ENCODE results near the gene CELSR1. TPM values are rescaled to one million over a fixed set of nuclear protein-coding genes. Genes with fewer than 3 reads are reported as not detected.

The CELSR1 gene
- total RNA-seq, 1 experiment from 2014 or later, result 19.6 TPM

DNA sequence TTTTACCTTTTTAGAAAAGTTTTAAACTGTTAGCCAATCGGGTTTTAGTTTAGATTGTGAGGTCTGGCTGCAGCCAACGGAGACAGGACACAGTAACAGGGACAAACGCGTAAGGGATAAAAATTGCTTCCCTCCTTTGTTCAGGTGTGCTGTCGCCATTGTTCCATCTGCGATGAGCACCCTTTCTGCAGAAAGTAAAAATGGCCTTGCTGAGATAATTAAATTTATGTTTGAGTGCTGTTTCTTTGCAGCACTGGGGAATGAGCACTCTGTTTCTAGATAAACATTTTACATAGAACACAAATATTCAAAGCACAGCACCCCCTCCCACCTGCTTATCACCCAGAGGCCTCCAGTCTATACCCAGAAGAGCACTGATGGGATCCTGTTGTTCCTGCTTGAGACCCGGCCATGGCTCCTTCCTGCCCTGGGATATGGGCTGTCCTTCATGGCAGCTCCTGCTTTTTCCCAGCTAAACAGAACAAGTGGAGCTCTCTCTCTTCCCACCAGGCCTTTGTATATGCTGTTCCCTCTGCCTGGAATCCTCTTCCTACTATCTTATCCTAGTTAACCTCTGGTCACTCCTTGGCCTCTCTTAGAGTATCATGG is 34.3 kb upstream of the CELSR1 start:
- Histone ChIP-seq H2AFZ (ENCODE audit: low read depth, low read length, poor library complexity, severe bottlenecking) (no peak overlapping the region), H3K27me3 (ENCODE audit: insufficient read depth, low read length) (no peaks in the 10 kb centered on the region), H3K79me2 (ENCODE audit: insufficient read depth, low read length) (no peaks in the 10 kb centered on the region), H3K9me3 (ENCODE audit: control insufficient read depth in 1 of 2, insufficient read depth in 1 of 2, low read depth in 1 of 2, low read length in 2 of 2) (no peaks in the 10 kb centered on the region; a peak in 1 of 4 replicates), H3K27ac (ENCODE audit: low read depth, low read length) (no peak overlapping the region), H3K36me3 (ENCODE audit: control insufficient read depth in 1 of 2, insufficient read depth in 2 of 2, low read length in 2 of 2) (no peaks in the 10 kb centered on the region), H3K4me3 (replicated peaks in 1 of 2; ENCODE audit: low read depth in 1 of 2, low read length in 2 of 2) (no peak overlapping the region), H3K4me2 (ENCODE audit: low read length) (no peak overlapping the region), H3K4me1 (ENCODE audit: control insufficient read depth in 1 of 2, insufficient read depth in 2 of 2, low read length in 2 of 2) (peaks cover 23 to 24% of the 10 kb centered on the region in 2 experiments), H3K9me2 (ENCODE audit: insufficient read depth) (no peaks in the 10 kb centered on the region), H4K20me1 (ENCODE audit: insufficient read depth) (no peaks in the 10 kb centered on the region), H3K9ac (ENCODE audit: low read length) (no peak overlapping the region)
- no TSS peak for BruUV-seq (replicated peaks)
- ChIA-PET RAD21 (ENCODE audit: low non-redundant PET in 1 of 2, low total read pairs in 2 of 2, uncharacterized antibody in 2 of 2, unreplicated experiment in 2 of 2) (no interaction called here), POLR2A (no interaction called here), CTCF (no interaction called here)
- no peak for TF ChIP-seq EZH2 (IDR thresholded peaks at IDR 0.05)
- peak; percentile 72; the same call in 1 of the 2 replicates for TF ChIP-seq CBX3 (IDR thresholded peaks at IDR 0.05; ENCODE audit: low read depth)
- no peak for TF ChIP-seq JUND (IDR thresholded peaks at IDR 0.05)
- TF ChIP-seq FOSL1 (IDR thresholded peaks at IDR 0.05; ENCODE audit: low read depth), result no peak
- TF ChIP-seq, protein P1, sequence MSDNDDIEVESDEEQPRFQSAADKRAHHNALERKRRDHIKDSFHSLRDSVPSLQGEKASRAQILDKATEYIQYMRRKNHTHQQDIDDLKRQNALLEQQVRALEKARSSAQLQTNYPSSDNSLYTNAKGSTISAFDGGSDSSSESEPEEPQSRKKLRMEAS (IDR thresholded peaks at IDR 0.05), result no peak
- no peak for TF ChIP-seq EZH2phosphoT487 (IDR thresholded peaks at IDR 0.05; ENCODE audit: borderline replicate concordance)
- no peak for TF ChIP-seq SP1 (IDR thresholded peaks at IDR 0.05; ENCODE audit: low read depth)
- DNase-seq (ENCODE audit: low read depth, low spot score) (no peak), ATAC-seq (no peak)
- intact Hi-C loops (cut with micrococcal nuclease), result no loop called here

GRCh38 chr22:46569848-46570695 is 32.7 kb upstream of the CELSR1 start:
- DNase-seq (ENCODE audit: low read depth, low spot score), result no peak
- no TSS peak for BruUV-seq (replicated peaks)
- TF ChIP-seq EZH2 (IDR thresholded peaks at IDR 0.05), result no peak
- no peak for TF ChIP-seq POLR2A (IDR thresholded peaks at IDR 0.05; ENCODE audit: borderline replicate concordance, extremely low read depth, insufficient read depth, insufficient read length)
- TF ChIP-seq ELF1 (IDR thresholded peaks at IDR 0.05; ENCODE audit: borderline replicate concordance, low read depth), result no peak
- TF ChIP-seq CEBPB (IDR thresholded peaks at IDR 0.05; ENCODE audit: low read depth), result no peak
- TF ChIP-seq POLR2AphosphoS5 (IDR thresholded peaks at IDR 0.05; ENCODE audit: low read depth, low read length), result no peak
- TF ChIP-seq SRF (IDR thresholded peaks at IDR 0.05; ENCODE audit: low read depth), result no peak
- TF ChIP-seq YY1 (IDR thresholded peaks at IDR 0.05; ENCODE audit: extremely low read depth, insufficient replicate concordance, low read depth, low read length), result no peak
- TF ChIP-seq, protein P1 (IDR thresholded peaks at IDR 0.05), result no peak
- Histone ChIP-seq H4K20me1 (ENCODE audit: insufficient read depth) (no peaks in the 10 kb centered on the region), H3K4me2 (ENCODE audit: low read length) (no peak overlapping the region), H3K9me2 (ENCODE audit: insufficient read depth) (no peaks in the 10 kb centered on the region), H3K9me3 (ENCODE audit: control insufficient read depth in 1 of 2, insufficient read depth in 1 of 2, low read depth in 1 of 2, low read length in 2 of 2) (no peaks in the 10 kb centered on the region; a peak in 1 of 4 replicates), H3K4me1 (ENCODE audit: control insufficient read depth in 1 of 2, insufficient read depth in 2 of 2, low read length in 2 of 2) (peaks cover 9% of the 10 kb centered on the region in 2 experiments), H2AFZ (ENCODE audit: low read depth, low read length, poor library complexity, severe bottlenecking) (no peak overlapping the region), H3K9ac (ENCODE audit: low read length) (no peak overlapping the region), H3K27me3 (ENCODE audit: insufficient read depth, low read length) (no peaks in the 10 kb centered on the region), H3K27ac (ENCODE audit: low read depth, low read length) (no peak overlapping the region), H3K36me3 (ENCODE audit: control insufficient read depth in 1 of 2, insufficient read depth in 2 of 2, low read length in 2 of 2) (no peaks in the 10 kb centered on the region), H3K79me2 (ENCODE audit: insufficient read depth, low read length) (no peaks in the 10 kb centered on the region), H3K4me3 (replicated peaks in 1 of 2; ENCODE audit: low read depth in 1 of 2, low read length in 2 of 2) (no peak overlapping the region)
- RAD21 ChIA-PET (ENCODE audit: low non-redundant PET in 1 of 2, low total read pairs in 2 of 2, uncharacterized antibody in 2 of 2, unreplicated experiment in 2 of 2), result no interaction called here
- intact Hi-C loops (cut with micrococcal nuclease), result no loop called here
- CTCF ChIA-PET, result no interaction called here
- POLR2A ChIA-PET, result no interaction called here
- no peak for ATAC-seq
